Keratinocyte (primary cell): ENCODE measurements around the gene HEMK1. TPM values are rescaled to one million over a fixed set of nuclear protein-coding genes. Genes with fewer than 3 reads are reported as not detected.

Experiments used
- DNase-seq: peaks from one replicate; pipeline ENCODE4 v3.0.0-alpha.2; 2011; ENCODE audit warnings: low read depth, missing footprints, low spot score
- FAIRE-seq: peaks from 2 replicates; lab custom pipeline; 2011; peaks lifted over from hg19 to GRCh38; lab: Jason Lieb, UNC
- H2AFZ ChIP-seq: 2 replicates; pipeline ENCODE4 v1.6.0; 2012; ENCODE audit warnings: low read length, control low read depth, inconsistent platforms; ENCODE audit not compliant: control insufficient read depth
- H3K27ac ChIP-seq: 2 replicates; pipeline ENCODE4 v1.5.1; 2011; ENCODE audit warnings: low read length; ENCODE audit not compliant: control insufficient read depth, insufficient read depth
- H3K27me3 ChIP-seq: 3 replicates; pipeline ENCODE4 v1.6.0; 2011; ENCODE audit warnings: low read length; ENCODE audit not compliant: control insufficient read depth, insufficient read depth; ENCODE audit errors: extremely low read depth
- H3K36me3 ChIP-seq, 2 experiments: 2 replicates in 1 of 2; 3 replicates in 1 of 2; pipeline ENCODE4 v1.5.1; 2011; ENCODE audit warnings: low read length in 2 of 2, mild to moderate bottlenecking in 1 of 2; ENCODE audit not compliant: control insufficient read depth in 2 of 2, insufficient read depth in 2 of 2; ENCODE audit errors: extremely low read depth in 1 of 2
- H3K4me1 ChIP-seq: 3 replicates; pipeline ENCODE4 v1.5.1; 2011; ENCODE audit warnings: low read length; ENCODE audit not compliant: control insufficient read depth, insufficient read depth; ENCODE audit errors: extremely low read depth
- H3K4me2 ChIP-seq: 3 replicates; pipeline ENCODE4 v1.6.0; 2011; ENCODE audit warnings: low read depth, low read length; ENCODE audit not compliant: control insufficient read depth, insufficient read depth; ENCODE audit errors: extremely low read depth
- H3K4me3 ChIP-seq, 3 experiments: fragments of 200-600 bp in 1 of 3; sonication (generic) in 1 of 3; 2 replicates in 2 of 3; 3 replicates in 1 of 3; pipeline ENCODE4 v1.5.1; 2011 to 2016; ENCODE audit warnings: low read length in 3 of 3, mild to moderate bottlenecking in 3 of 3, control low read depth in 2 of 3, inconsistent platforms in 1 of 3, low read depth in 1 of 3, mixed read lengths in 1 of 3, mixed run types in 1 of 3, moderate library complexity in 1 of 3; ENCODE audit not compliant: control insufficient read depth in 2 of 3, insufficient read depth in 2 of 3; ENCODE audit errors: extremely low read depth in 1 of 3
- H3K79me2 ChIP-seq: 2 replicates; pipeline ENCODE4 v1.6.0; 2012; ENCODE audit warnings: low read length; ENCODE audit not compliant: control insufficient read depth, insufficient read depth
- H3K9ac ChIP-seq: 3 replicates; pipeline ENCODE4 v1.6.0; 2011; ENCODE audit warnings: low read length; ENCODE audit not compliant: control insufficient read depth, insufficient read depth; ENCODE audit errors: extremely low read depth
- H3K9me1 ChIP-seq: 3 replicates; pipeline ENCODE4 v1.6.0; 2011; ENCODE audit warnings: low read length; ENCODE audit not compliant: control insufficient read depth, insufficient read depth; ENCODE audit errors: extremely low read depth
- H3K9me3 ChIP-seq: 2 replicates; pipeline ENCODE4 v1.5.1; 2012; ENCODE audit warnings: low read depth, low read length; ENCODE audit not compliant: control insufficient read depth
- H4K20me1 ChIP-seq: 3 replicates; pipeline ENCODE4 v1.6.0; 2011; ENCODE audit warnings: low read length; ENCODE audit not compliant: control insufficient read depth, insufficient read depth; ENCODE audit errors: extremely low read depth
- CTCF ChIP-seq, 3 experiments: IDR thresholded peaks in 1 of 3; conservative IDR thresholded peaks in 1 of 3; optimal IDR thresholded peaks in 1 of 3; 2 replicates in 2 of 3; 3 replicates in 1 of 3; pipeline versions ENCODE3 to v1.5.1; 2011; ENCODE audit warnings: low read length in 3 of 3, mild to moderate bottlenecking in 3 of 3, moderate library complexity in 2 of 3, control low read depth in 1 of 3, inconsistent platforms in 1 of 3; ENCODE audit not compliant: insufficient read depth in 2 of 3; ENCODE audit errors: extremely low read depth in 1 of 3
- EZH2 ChIP-seq: IDR thresholded peaks from one replicate; pipeline ENCODE4 v1.6.1; 2012; ENCODE audit warnings: inconsistent platforms, mild to moderate bottlenecking, low read length, moderate library complexity
- dilution Hi-C: fragments of 300-500 bp; cut with MboI; formaldehyde crosslinking; loops from one replicate; pipeline ENCODE4 v1.7.0; 2020; ENCODE audit warnings: low sequenced_read_pairs; ENCODE audit not compliant: extremely low pct_ligation_motif_present
- polyA plus RNA-seq, 5 experiments: library from polyadenylated mRNA; depleted of rRNA in 3 of 5; stranded (reverse) in 3 of 5; stranded (forward) in 1 of 5; unstranded in 1 of 5; fragments of >200 nt; gene quantifications; 1 replicate in 1 of 5; 2 replicates in 3 of 5; 3 replicates in 1 of 5; pipeline versions ENCODE4 v1.2.1 to v1.2.3, GENCODE V29; 2011 to 2012; ENCODE audit warnings: missing spikeins in 2 of 5, low read depth in 1 of 5, low replicate concordance in 1 of 5

Gene HEMK1
- polyA plus RNA-seq, 1 donor (not counting 4 experiments of a cell fraction or from before 2014, with no cell fraction given) = 13.0 TPM

DNA sequence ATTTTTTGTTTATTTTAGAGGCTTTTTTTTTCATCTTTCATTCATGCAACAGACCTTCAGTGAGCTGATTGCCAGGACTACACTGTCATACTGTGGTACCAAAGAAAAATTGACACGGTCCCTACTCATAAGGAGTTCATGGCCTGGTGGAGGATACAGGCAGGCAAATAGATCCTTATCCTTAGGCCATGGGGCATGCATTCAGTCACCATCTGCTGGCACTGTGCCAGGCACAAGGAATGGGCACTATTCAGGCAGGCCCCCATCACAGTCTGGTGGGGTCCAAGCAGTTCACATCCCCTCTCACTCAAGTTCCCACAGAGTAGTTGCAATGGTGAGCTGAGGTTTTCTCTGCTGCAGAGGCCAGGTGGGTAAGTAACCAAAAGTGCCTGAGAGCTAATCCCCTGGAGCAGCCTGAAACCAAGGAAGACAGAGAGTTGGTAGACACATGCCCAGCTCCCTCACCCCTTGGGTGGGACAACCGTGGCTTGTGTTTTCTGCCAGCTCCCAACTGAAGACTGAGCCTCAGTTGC lies 25.0 kb downstream of the HEMK1 start:
- TF ChIP-seq CTCF (optimal IDR thresholded peaks at IDR 0.05 in 1 of 3, IDR thresholded peaks at IDR 0.05 in 1 of 3, conservative IDR thresholded peaks at IDR 0.05 in 1 of 3; ENCODE audit: extremely low read depth in 1 of 3, insufficient read depth in 2 of 3, low read length in 3 of 3) (no peak), EZH2 (no peak)
- dilution Hi-C loops = no loop called here
- no peak for FAIRE-seq

GRCh38 chr3:50599115-50599715 lies 29.9 kb downstream of the HEMK1 start:
- Histone ChIP-seq H3K36me3 (no peaks in the 10 kb centered on the region), H3K4me1 (peaks cover 33% of the 10 kb centered on the region), H3K27ac (no peak overlapping the region), H3K9ac (no peak overlapping the region), H3K9me3 (no peaks in the 10 kb centered on the region), H3K27me3 (no peaks in the 10 kb centered on the region), H3K4me2 (no peak overlapping the region), H4K20me1 (no peaks in the 10 kb centered on the region), H3K9me1 (no peaks in the 10 kb centered on the region), H3K4me3 (no peak overlapping the region), H2AFZ (no peak overlapping the region), H3K79me2 (no peaks in the 10 kb centered on the region)
- FAIRE-seq (no peak), DNase-seq (no peak)
- dilution Hi-C loops = no loop called here
- TF ChIP-seq EZH2 = no peak

More for the DNA sequence above, 25.0 kb downstream of the HEMK1 start:
- no peak overlapping the region for H2AFZ ChIP-seq
- no peaks in the 10 kb centered on the region for H4K20me1 ChIP-seq
- H3K9me1 ChIP-seq = no peaks in the 10 kb centered on the region
- H3K27me3 ChIP-seq = no peaks in the 10 kb centered on the region
- no peak for DNase-seq
- no peaks in the 10 kb centered on the region for H3K9me3 ChIP-seq
- H3K4me1 ChIP-seq = peaks cover 24% of the 10 kb centered on the region
- no peaks in the 10 kb centered on the region for H3K79me2 ChIP-seq
- no peak overlapping the region for H3K4me3 ChIP-seq
- H3K9ac ChIP-seq = no peak overlapping the region
- H3K27ac ChIP-seq = no peak overlapping the region
- no peak overlapping the region for H3K4me2 ChIP-seq
- no peaks in the 10 kb centered on the region for H3K36me3 ChIP-seq
